HepG2 (cell line): ENCODE results near the gene DTHD1. TPM values are rescaled to one million over a fixed set of nuclear protein-coding genes. Genes with fewer than 3 reads are reported as not detected.

ENCODE experiments used
- ATAC-seq: fragments of 200-7000 bp; cut with Tn5 transposase; 3 replicates; pipeline ENCODE4 v1.9.1; 2020; ENCODE audit warnings: mild to moderate bottlenecking, moderate library complexity
- BruUV-seq: library from RNA; stranded (reverse); fragments of 400-500 nt; replicated peaks from 2 replicates; lab custom pipeline; 2021; lab: Mats Ljungman, UMichigan
- CTCF ChIA-PET: fragments of 300-600 bp; formaldehyde crosslinking; extraction: SDS; loops from one replicate; lab custom pipeline; 2021; ENCODE audit warnings: low total read pairs, inconsistent platforms, low intra/inter-chr PET ratio; lab: Yijun Ruan, JAX
- POLR2A ChIA-PET: fragments of 350-600 bp; sonication (Branson Sonifier 250); formaldehyde crosslinking; loops from one replicate; lab custom pipeline; 2020; ENCODE audit warnings: antibody characterized with exemption, inconsistent platforms; lab: Yijun Ruan, JAX
- DNase-seq: peaks from one replicate; pipeline ENCODE4 v3.0.0-alpha.2; 2015; ENCODE audit warnings: low spot score
- FAIRE-seq: peaks from 3 replicates; lab custom pipeline; 2011; peaks lifted over from hg19 to GRCh38; lab: Jason Lieb, UNC
- H2AFZ ChIP-seq: one replicate; pipeline ENCODE4 v1.6.1; 2011; ENCODE audit warnings: low read length, inconsistent platforms
- H3K27ac ChIP-seq: fragments of 300-600 bp; 3 replicates; pipeline ENCODE4 v1.8.0; 2011; ENCODE audit warnings: mixed run types, mild to moderate bottlenecking, mixed read lengths, low read length, inconsistent platforms; ENCODE audit not compliant: insufficient read depth; ENCODE audit errors: extremely low read length
- H3K27me3 ChIP-seq, 2 experiments: fragments of 200-600 bp in 1 of 2; 2 replicates in 1 of 2; 3 replicates in 1 of 2; pipeline versions ENCODE4 v1.6.0 to v1.8.0; 2011; ENCODE audit warnings: low read length in 2 of 2, mild to moderate bottlenecking in 2 of 2, moderate library complexity in 2 of 2, inconsistent platforms in 1 of 2; ENCODE audit not compliant: insufficient read depth in 2 of 2, control insufficient read depth in 1 of 2
- H3K36me3 ChIP-seq, 2 experiments: fragments of 200-600 bp in 1 of 2; replicated peaks in 1 of 2; 2 replicates in 1 of 2; 3 replicates in 1 of 2; pipeline versions ENCODE4 v1.5.1 to v1.8.0; 2011; ENCODE audit warnings: low read length in 2 of 2, inconsistent platforms in 1 of 2; ENCODE audit not compliant: insufficient read depth in 2 of 2, control insufficient read depth in 1 of 2
- H3K4me1 ChIP-seq: 2 replicates; pipeline ENCODE4 v1.5.1; 2012; ENCODE audit warnings: low read length, inconsistent platforms; ENCODE audit not compliant: insufficient read depth
- H3K4me2 ChIP-seq: 2 replicates; pipeline ENCODE4 v1.6.0; 2011; ENCODE audit warnings: low read depth, low read length, inconsistent platforms
- H3K4me3 ChIP-seq, 3 experiments: fragments of 200-600 bp in 1 of 3; sonication (generic), shearing (Covaris generic) in 1 of 3; replicated peaks in 1 of 3; 2 replicates each; pipeline ENCODE4 v1.5.1; 2011 to 2016; ENCODE audit warnings: low read length in 3 of 3, inconsistent platforms in 2 of 3, low read depth in 2 of 3, mild to moderate bottlenecking in 2 of 3, control low read depth in 1 of 3, mixed read lengths in 1 of 3; ENCODE audit not compliant: insufficient read depth in 1 of 3
- H3K79me2 ChIP-seq: one replicate; pipeline ENCODE4 v1.6.1; 2011; ENCODE audit warnings: low read length, inconsistent platforms; ENCODE audit not compliant: insufficient read depth
- H3K9ac ChIP-seq: 2 replicates; pipeline ENCODE4 v1.6.0; 2011; ENCODE audit warnings: mild to moderate bottlenecking, low read depth, low read length, inconsistent platforms; ENCODE audit not compliant: insufficient read depth
- H3K9me3 ChIP-seq: 2 replicates; pipeline ENCODE4 v1.5.1; 2012; ENCODE audit warnings: mild to moderate bottlenecking, low read length
- H4K20me1 ChIP-seq: 2 replicates; pipeline ENCODE4 v1.6.0; 2011; ENCODE audit warnings: inconsistent platforms, mild to moderate bottlenecking, low read length, moderate library complexity; ENCODE audit not compliant: insufficient read depth
- AKNA ChIP-seq: sonication (generic); formaldehyde crosslinking; IDR thresholded peaks from 2 replicates; pipeline ENCODE4 v1.4.0; 2020; ENCODE audit warnings: missing genetic modification reagents, borderline replicate concordance
- ARHGAP35 ChIP-seq: sonication (generic); formaldehyde crosslinking; IDR thresholded peaks from 2 replicates; pipeline ENCODE4 v1.9.0; 2022; ENCODE audit warnings: mild to moderate bottlenecking, inconsistent platforms, moderate library complexity, missing genetic modification reagents, borderline replicate concordance
- CAMTA2 ChIP-seq: sonication (generic); formaldehyde crosslinking; IDR thresholded peaks from 2 replicates; pipeline ENCODE4 v1.4.0; 2020; ENCODE audit warnings: mild to moderate bottlenecking, missing genetic modification reagents, borderline replicate concordance
- CENPBD1 ChIP-seq: sonication (generic); formaldehyde crosslinking; IDR thresholded peaks from 2 replicates; pipeline ENCODE4 v1.8.0; 2022; ENCODE audit warnings: missing genetic modification reagents, low read depth, mild to moderate bottlenecking, borderline replicate concordance
- HCFC1 ChIP-seq: fragments of 150-350 bp; IDR thresholded peaks from 2 replicates; pipeline ENCODE4 v1.6.1; 2014; ENCODE audit warnings: low read depth, low read length
- HNRNPUL1 ChIP-seq: fragments of 200-400 bp; formaldehyde crosslinking; IDR thresholded peaks from 2 replicates; pipeline ENCODE4 v1.6.1; 2017; ENCODE audit warnings: low read depth, mild to moderate bottlenecking, low read length, moderate library complexity
- MED1 ChIP-seq: sonication (generic); formaldehyde crosslinking; IDR thresholded peaks from 2 replicates; pipeline ENCODE4 v1.4.0; 2020; ENCODE audit warnings: missing genetic modification reagents
- MLX ChIP-seq: IDR thresholded peaks from 2 replicates; pipeline ENCODE4 v1.6.1; 2016
- PHF5A ChIP-seq: IDR thresholded peaks from one replicate; pipeline ENCODE4 v1.6.1; 2018; ENCODE audit warnings: low read depth, missing genetic modification reagents; ENCODE audit not compliant: unreplicated experiment
- PLRG1 ChIP-seq: fragments of 450-650 bp; conservative IDR thresholded peaks from 2 replicates; pipeline ENCODE4 v1.6.1; 2016
- SP5 ChIP-seq: IDR thresholded peaks from 2 replicates; pipeline ENCODE4 v1.6.1; 2016; ENCODE audit warnings: low read depth, borderline replicate concordance
- TBP ChIP-seq: sonication (generic); formaldehyde crosslinking; IDR thresholded peaks from 2 replicates; pipeline ENCODE4 v1.5.0; 2020; ENCODE audit warnings: missing genetic modification reagents
- THYN1 ChIP-seq: sonication (generic); formaldehyde crosslinking; IDR thresholded peaks from 2 replicates; pipeline ENCODE4 v1.8.1; 2023; ENCODE audit warnings: low read depth, mild to moderate bottlenecking, moderate library complexity, missing genetic modification reagents, borderline replicate concordance
- ZBTB34 ChIP-seq: sonication (generic); formaldehyde crosslinking; IDR thresholded peaks from 2 replicates; pipeline ENCODE4 v1.8.0; 2022; ENCODE audit warnings: mild to moderate bottlenecking, missing genetic modification reagents
- ZFY ChIP-seq: sonication (generic); formaldehyde crosslinking; IDR thresholded peaks from 2 replicates; pipeline ENCODE4 v1.4.0; 2020; ENCODE audit warnings: missing genetic modification reagents
- ZNF335 ChIP-seq: sonication (generic); formaldehyde crosslinking; IDR thresholded peaks from 2 replicates; pipeline ENCODE4 v1.4.0; 2020; ENCODE audit warnings: missing genetic modification reagents
- ZNF772 ChIP-seq: sonication (generic); formaldehyde crosslinking; IDR thresholded peaks from 2 replicates; pipeline ENCODE4 v1.5.0; 2020; ENCODE audit warnings: mild to moderate bottlenecking, missing genetic modification reagents
- ZNF781 ChIP-seq: sonication (generic); formaldehyde crosslinking; IDR thresholded peaks from 2 replicates; pipeline ENCODE4 v1.5.1; 2020; ENCODE audit warnings: borderline replicate concordance, mild to moderate bottlenecking, missing genetic modification reagents; ENCODE audit errors: not compliant biosample characterization
- ZSCAN9 ChIP-seq: IDR thresholded peaks from 2 replicates; pipeline ENCODE4 v1.6.1; 2016; ENCODE audit warnings: borderline replicate concordance
- WGBS: methylation state at CpG from one replicate; pipeline ENCODE4 v1.1.6; 2017; ENCODE audit warnings: low lambda C conversion rate; 5-methylcytosine and 5-hydroxymethylcytosine counted together
- in situ Hi-C: cut with HindIII; loops from 2 replicates; pipeline ENCODE4 v1.10.0; 2017; ENCODE audit warnings: low pct_unique_long_range_greater_than_20kb; ENCODE audit not compliant: extremely low pct_ligation_motif_present
- intact Hi-C: fragments of 100-400 bp; cut with micrococcal nuclease; formaldehyde crosslinking; loops from one replicate; pipeline ENCODE4 v1.10.0; 2022; ENCODE audit not compliant: unreplicated experiment
- polyA plus RNA-seq, 8 experiments: library from polyadenylated mRNA; depleted of rRNA in 3 of 8; stranded (reverse) in 7 of 8; unstranded in 1 of 8; fragments of >200 nt; fragmentation: Illumina TruSeq in 4 of 8; extraction: Trizol in 4 of 8; gene quantifications; 2 replicates each; pipeline versions ENCODE4 v1.2.1 to v1.2.3, GENCODE V29; 2011 to 2016; ENCODE audit warnings: low read depth in 4 of 8, missing spikeins in 1 of 8, mixed read lengths in 1 of 8; ENCODE audit not compliant: insufficient read depth in 1 of 8
- total RNA-seq, 5 experiments: library from RNA; depleted of rRNA; stranded (reverse); fragments of >200 nt; fragmentation: Illumina TruSeq; extraction: Trizol; gene quantifications; 2 replicates each; pipeline ENCODE4 v1.2.3, GENCODE V29; 2016; ENCODE audit warnings: low read depth in 1 of 5

DTHD1 gene
- total and polyA plus RNA-seq, 2 of the 13 experiments (the other 11 are each of a cell fraction or from before 2014, with no cell fraction given): not detected

GRCh38 chr4:36273276-36273675 is 8.1 kb upstream of the DTHD1 start (continued):
- TF ChIP-seq MED1 (CRISPR knock-in tag) (no peak), HNRNPUL1 (no peak), ZNF772 (CRISPR knock-in tag) (no peak), CAMTA2 (CRISPR knock-in tag) (no peak), PHF5A (CRISPR knock-in tag) (no peak), PLRG1 (no peak)
- TF ChIP-seq, all 625 proteins: peak for 0

- intact Hi-C loops: no loop called here
- Histone ChIP-seq H3K4me2 (no peak overlapping the region), H3K27me3 (no peaks in the 10 kb centered on the region), H3K27ac (no peak overlapping the region), H2AFZ (no peak overlapping the region), H3K4me1 (no peaks in the 10 kb centered on the region), H3K36me3 (no peaks in the 10 kb centered on the region), H3K9ac (no peak overlapping the region), H3K9me3 (no peaks in the 10 kb centered on the region), H3K79me2 (no peaks in the 10 kb centered on the region), H4K20me1 (no peaks in the 10 kb centered on the region), H3K4me3 (no peak overlapping the region)
- no peak for FAIRE-seq
- ChIA-PET POLR2A (no interaction called here), CTCF (no interaction called here)
- 45% methylated on average over 4 of the region's 4 CpGs for WGBS
- ATAC-seq: no peak
- in situ Hi-C loops: no loop called here
- no peak for DNase-seq
- no TSS peak for BruUV-seq
- TF ChIP-seq AKNA (CRISPR knock-in tag): no peak
- no peak for TF ChIP-seq ZSCAN9 (CRISPR knock-in tag)
- TF ChIP-seq MLX (CRISPR knock-in tag): no peak
- TF ChIP-seq ZNF781: no peak
- no peak for TF ChIP-seq THYN1 (CRISPR knock-in tag)
- no peak for TF ChIP-seq ZFY (CRISPR knock-in tag)
- TF ChIP-seq TBP: no peak
- no peak for TF ChIP-seq CENPBD1 (CRISPR knock-in tag)
- no peak for TF ChIP-seq HCFC1
- TF ChIP-seq ZNF335 (CRISPR knock-in tag): no peak
- no peak for TF ChIP-seq ZBTB34
- TF ChIP-seq SP5: no peak
- no peak for TF ChIP-seq ARHGAP35 (CRISPR knock-in tag)
Observed at GRCh38 chr4:36274158-36274557, 7.3 kb upstream of the DTHD1 start.
